Activated T-helper 2 cell treated with anti-CD3 and anti-CD28 coated beads, Interferon-gamma antibody, Interleukin-2, Interleukin-4, amounts not matched to agents 10 μg/mL and 5 μg/mL and 100 μg/mL, durations not matched to agents 14 hours and 24 hours and 36 hours (primary cell): ENCODE data around the gene FGFRL1. TPM values are rescaled to one million over a fixed set of nuclear protein-coding genes. Genes with fewer than 3 reads are reported as not detected.
A peak's percentile ranks its signal among the peaks of the same experiment; 100 is the strongest.
"Not testable (repeated sequence)": the region's sequence is repeated elsewhere in the genome, so short reads cannot be mapped to it uniquely, and the experiment has no call there.

Experiments used
- DNase-seq: peaks from one replicate; pipeline ENCODE4 v3.0.0; 2021; ENCODE audit warnings: low spot score
- H3K27ac Mint-ChIP-seq: one replicate; pipeline ENCODE4 v1.8.0; 2021; ENCODE audit warnings: mixed read lengths
- H3K27me3 Mint-ChIP-seq: one replicate; pipeline ENCODE4 v1.8.0; 2021; ENCODE audit warnings: low read depth, mixed read lengths
- H3K36me3 Mint-ChIP-seq: one replicate; pipeline ENCODE4 v1.8.0; 2021; ENCODE audit warnings: low read depth, mixed read lengths
- H3K4me1 Mint-ChIP-seq: one replicate; pipeline ENCODE4 v1.8.0; 2021; ENCODE audit warnings: low read depth, mixed read lengths
- H3K4me3 Mint-ChIP-seq: one replicate; pipeline ENCODE4 v1.8.0; 2021; ENCODE audit warnings: low read depth, mild to moderate bottlenecking, moderate library complexity, mixed read lengths
- H3K9me3 Mint-ChIP-seq: one replicate; pipeline ENCODE4 v1.8.0; 2021; ENCODE audit warnings: mixed read lengths
- intact Hi-C: fragments of 100-400 bp; cut with micrococcal nuclease; formaldehyde crosslinking; loops from one replicate; pipeline ENCODE4 v1.15.1; 2023
- total RNA-seq: library from RNA; stranded (reverse); gene quantifications from 2 replicates; pipeline ENCODE4 v1.2.3, GENCODE V29; 2022

The FGFRL1 gene
- total RNA-seq, 1 donor from 2014 or later, result 17.5 TPM

DNA sequence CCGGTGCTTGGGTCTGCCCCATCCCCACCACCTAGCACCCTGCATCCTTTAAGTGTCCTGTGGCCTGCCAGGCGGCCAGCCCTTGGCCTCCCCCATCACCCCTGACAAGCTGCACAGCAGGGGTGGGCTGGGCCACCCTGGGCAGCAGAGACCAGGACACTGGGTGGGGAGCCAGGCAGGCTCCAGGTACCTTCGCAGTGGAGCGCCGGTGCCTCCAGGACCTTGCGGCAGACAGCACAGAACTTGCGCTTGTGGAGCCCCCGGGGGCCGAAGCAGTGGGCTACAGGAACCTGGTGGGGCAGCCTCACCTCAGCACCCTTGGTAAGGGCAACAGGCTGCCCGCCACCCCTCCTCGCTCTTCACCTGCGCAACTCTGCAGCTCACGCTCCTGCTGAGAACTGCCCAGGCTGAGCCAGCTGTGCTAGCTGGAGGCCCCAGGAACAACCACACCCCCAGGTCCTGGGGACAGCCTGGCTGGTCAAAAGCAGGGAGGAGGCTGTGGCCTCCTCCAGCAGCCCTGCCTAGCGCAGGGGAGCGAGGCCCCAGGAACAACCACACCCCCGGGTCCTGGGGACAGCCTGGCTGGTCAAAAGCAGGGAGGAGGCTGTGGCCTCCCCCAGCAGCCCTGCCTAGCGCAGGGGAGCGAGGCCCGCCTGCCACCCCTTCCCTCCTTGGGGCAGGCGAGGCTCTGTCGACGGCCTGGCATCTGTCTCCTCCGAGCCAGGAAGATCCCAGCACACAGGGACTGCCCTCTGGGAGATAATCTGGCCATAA lies 42.6 kb upstream of the FGFRL1 start:
- DNase-seq, result no peak
- Mint-ChIP-seq H3K4me3 (no peak overlapping the region), H3K9me3 (no peaks in the 10 kb centered on the region), H3K27me3 (no peaks in the 10 kb centered on the region), H3K36me3 (no peaks in the 10 kb centered on the region), H3K27ac (no peak overlapping the region), H3K4me1 (no peaks in the 10 kb centered on the region)
- intact Hi-C loops, result no loop called here

DNA sequence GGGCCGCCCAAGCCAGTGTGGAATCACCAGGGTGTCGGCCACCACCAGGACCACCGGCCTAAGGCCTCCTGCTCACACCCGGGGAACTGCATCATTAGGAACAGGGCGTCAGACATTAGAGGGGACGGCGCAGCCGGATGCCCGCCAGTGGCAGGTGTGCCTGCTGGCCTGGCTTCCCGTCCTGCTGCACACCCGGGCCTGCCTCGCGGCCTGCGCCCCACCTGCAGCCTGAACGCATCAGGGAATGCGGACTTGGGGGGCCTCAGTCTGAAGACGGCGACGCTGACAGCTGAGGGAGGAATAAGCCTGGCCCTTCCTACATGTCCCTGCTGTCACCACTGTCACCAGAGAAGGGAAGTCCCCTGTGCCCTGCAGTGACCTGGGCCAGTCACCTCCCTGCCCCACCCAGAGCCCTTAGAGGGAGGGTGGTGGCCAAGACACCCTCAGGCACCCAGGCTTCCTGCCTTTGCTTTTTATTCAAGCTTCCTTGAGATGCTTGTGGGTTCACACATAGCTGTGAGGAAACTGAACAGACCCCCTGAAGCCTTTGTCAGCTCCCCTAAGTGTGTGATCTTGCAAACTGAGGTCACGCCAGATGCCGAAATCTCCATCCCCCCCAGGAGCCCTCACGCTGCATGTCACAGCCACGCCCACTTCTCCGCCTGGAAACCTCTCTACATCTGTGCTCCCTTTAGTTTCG lies 41.2 kb upstream of the FGFRL1 start:
- no peaks in the 10 kb centered on the region for H3K27me3 Mint-ChIP-seq
- no peak overlapping the region for H3K4me3 Mint-ChIP-seq
- intact Hi-C loops, result no loop called here
- no peaks in the 10 kb centered on the region for H3K4me1 Mint-ChIP-seq
- DNase-seq, result no peak
- H3K36me3 Mint-ChIP-seq, result no peaks in the 10 kb centered on the region
- no peaks in the 10 kb centered on the region for H3K9me3 Mint-ChIP-seq
- no peak overlapping the region for H3K27ac Mint-ChIP-seq

DNA sequence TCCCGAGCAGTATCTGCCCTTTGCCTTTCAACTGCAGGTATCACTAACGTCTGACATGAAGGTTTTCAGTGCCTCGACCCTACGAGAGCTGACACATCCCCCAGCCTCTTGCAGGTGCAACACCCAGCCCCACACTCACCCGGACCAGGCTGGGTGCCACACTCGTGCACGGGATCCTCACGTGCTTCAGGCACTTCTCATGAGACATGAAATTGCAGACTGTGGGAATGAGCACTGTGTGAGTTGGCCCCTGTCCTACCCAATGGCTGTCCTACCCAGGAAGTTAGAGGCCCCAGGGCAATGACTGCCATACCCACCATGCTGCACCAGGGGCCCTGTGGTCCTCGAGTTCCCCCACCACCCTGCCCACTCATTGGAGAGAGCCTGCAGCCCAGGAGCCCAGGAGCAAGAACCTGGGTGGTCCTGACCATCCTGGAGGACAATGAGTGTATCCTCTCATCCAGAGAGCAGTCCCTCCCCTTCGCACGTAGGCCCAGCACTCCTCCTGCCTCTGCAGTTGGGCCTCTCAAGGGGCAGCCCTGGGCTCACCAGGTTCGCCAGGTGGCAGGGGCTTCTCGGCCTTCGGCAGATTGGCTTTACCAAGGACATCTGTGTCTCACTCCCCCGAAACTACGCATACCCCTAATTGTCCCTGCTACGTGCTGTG lies 40.4 kb upstream of the FGFRL1 start:
- Mint-ChIP-seq H3K36me3 (no peaks in the 10 kb centered on the region), H3K27me3 (no peaks in the 10 kb centered on the region), H3K4me3 (peak overlapping the region; percentile 33), H3K27ac (no peak overlapping the region), H3K4me1 (no peaks in the 10 kb centered on the region), H3K9me3 (no peaks in the 10 kb centered on the region)
- intact Hi-C loops, result no loop called here
- no peak for DNase-seq

DNA sequence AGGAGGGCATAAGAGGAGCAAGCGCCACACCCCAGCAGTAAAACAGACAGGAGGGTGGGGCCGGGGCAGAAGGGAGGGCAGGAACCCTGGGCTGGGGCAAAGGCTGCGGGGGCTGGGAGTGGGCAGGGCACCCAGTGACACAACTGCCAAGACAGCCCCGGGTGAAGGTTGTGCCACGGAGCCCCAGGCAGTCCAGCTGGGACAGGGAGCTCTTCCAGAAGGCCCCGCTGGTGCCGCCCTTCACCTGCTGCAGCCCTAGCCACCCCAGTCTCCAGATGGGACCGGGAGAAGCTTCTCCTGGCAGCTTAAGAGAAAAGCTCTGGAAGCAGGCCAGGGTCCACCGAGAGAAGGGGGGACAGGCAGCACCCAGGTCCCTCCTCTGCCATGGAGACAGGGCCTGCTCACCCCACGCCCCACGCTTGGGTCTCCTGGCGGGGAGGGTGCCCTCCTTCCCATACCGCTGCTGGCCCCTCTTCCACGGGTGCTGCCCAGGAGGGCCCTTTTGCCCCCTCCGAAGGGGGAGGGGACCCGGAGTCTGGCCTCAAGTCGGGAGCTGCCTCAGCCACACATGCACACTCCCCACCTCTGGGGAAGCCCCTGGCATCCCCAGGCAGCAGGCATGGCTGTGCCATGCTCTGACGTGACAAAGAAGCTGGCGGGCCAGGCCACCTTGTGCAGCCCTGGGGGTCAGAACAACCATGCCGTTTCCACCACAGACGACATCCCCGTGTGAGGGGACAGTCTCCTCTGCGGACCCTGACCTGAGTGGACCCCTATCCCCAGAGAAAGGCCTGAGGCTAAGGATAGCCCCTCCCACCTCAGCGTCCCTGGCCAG lies 39.5 kb upstream of the FGFRL1 start:
- no peaks in the 10 kb centered on the region for H3K36me3 Mint-ChIP-seq
- no peaks in the 10 kb centered on the region for H3K4me1 Mint-ChIP-seq
- H3K4me3 Mint-ChIP-seq, result peak overlapping the region; percentile 33
- H3K9me3 Mint-ChIP-seq, result no peaks in the 10 kb centered on the region
- H3K27ac Mint-ChIP-seq, result no peak overlapping the region
- DNase-seq, result no peak
- intact Hi-C loops, result loop anchor here (2.0 kb wide), 2 partner anchors 39 kb away; partner anchors contain the start of genes FGFRL1, GAK and TMEM175
- H3K27me3 Mint-ChIP-seq, result no peaks in the 10 kb centered on the region

DNA sequence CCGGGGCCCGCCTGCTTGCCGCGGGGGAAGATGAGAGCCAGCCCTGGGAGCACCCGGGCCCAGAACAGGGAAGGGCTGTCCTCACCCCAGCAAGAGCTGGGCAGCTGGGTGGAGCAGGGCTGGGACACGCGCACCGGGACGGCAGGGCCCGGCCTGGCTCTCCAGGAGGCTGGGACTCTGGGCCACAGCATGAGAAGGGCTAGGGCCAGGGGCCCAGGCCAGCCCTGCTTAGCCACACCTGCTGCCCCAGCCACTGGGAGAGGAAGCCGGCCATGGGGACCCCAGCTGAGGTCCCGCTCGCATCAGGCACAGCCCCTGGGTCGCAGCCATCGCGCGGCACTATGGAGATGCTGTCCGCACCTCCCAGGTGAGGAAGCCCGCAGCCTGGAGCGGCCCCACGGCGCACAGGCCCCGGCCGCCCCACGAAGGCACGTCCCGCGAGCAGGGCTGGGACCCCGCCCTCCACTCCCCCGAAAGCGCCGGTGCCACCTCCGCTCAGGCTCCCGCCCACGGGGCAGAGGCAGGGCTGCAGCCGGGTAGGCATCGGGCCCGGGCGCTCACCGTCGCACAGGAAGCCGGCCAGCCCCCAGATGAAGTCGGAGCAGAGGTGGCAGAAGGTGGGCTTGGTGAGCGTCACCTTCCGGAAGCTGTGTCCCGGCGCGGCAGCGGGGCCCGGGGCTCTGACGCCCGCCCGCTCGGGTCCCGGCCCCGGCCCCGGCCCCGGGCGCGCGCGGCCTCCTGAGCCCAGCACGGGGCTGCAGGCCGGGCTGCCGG lies 38.6 kb upstream of the FGFRL1 start:
- peak; percentile 42 for DNase-seq
- no peaks in the 10 kb centered on the region for H3K4me1 Mint-ChIP-seq
- no peaks in the 10 kb centered on the region for H3K9me3 Mint-ChIP-seq
- H3K27ac Mint-ChIP-seq, result no peak overlapping the region
- no peaks in the 10 kb centered on the region for H3K27me3 Mint-ChIP-seq
- H3K36me3 Mint-ChIP-seq, result no peaks in the 10 kb centered on the region
- H3K4me3 Mint-ChIP-seq, result peak overlapping the region; percentile 52
- intact Hi-C loops, result loop anchor here (1.0 to 2.0 kb wide), 4 partner anchors 12 to 94 kb away; partner anchors contain the start of genes FGFRL1, GAK and TMEM175

DNA sequence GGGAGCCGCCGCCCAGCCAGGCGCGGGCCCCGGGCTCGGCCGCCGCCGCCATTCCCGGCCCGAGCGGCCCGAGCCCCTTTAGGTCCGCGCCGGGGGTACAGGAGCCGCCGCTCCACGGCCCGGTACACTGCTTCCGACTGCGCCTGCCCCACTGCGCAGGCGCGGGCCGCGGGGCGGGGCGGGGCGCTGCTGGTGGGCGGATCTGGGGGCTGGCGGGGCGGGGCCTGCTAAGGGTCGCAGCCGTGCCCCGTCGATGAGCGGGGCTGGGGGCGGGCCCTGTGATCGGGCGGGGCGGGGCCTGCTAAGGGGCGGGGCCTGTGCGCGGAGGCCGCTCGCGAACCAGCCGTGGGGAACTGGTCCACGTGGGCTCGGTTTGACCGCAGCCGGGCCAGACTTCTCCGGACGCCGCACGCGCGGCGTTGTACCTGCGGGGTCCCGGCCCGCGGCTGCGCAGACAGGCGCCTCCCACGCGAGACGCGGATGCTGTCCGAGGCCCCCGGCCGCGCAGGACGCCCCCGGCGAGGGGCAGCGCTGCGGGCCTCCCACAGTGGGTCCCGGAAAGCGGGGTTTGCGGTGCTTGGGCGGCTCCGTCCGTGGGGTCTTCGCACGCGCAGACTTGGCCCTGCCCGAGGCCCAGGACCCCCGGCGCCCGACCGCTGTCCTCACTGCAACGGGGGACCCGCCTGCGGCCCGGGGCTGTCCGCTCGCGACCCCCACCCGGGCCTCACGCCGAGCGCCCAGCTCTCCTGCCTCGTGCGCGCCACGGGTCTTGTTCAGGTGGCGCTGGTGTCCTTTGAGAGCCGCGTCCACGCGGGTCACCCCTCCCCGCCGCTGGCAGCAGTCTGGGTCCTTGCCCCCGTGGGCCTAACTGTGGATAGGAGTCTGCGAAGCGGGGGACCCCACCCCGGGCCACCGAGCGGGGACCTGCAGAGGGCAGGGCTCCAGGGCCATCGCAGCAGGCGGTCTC lies 37.7 kb upstream of the FGFRL1 start, which contains the start of gene DGKQ:
TSS of gene DGKQ (minus strand) at position 139 of the 967 bp plus-strand sequence. CDS start at position 52, 87 bp downstream.
- Mint-ChIP-seq H3K27ac (no peak within 1 kb of the TSS), H3K4me1 (no peaks in the 10 kb centered on the region), H3K36me3 (no peaks in the 10 kb centered on the region), H3K4me3 (peak within 1 kb of the TSS; percentile 52), H3K27me3 (no peaks in the 10 kb centered on the region), H3K9me3 (no peaks in the 10 kb centered on the region)
- peak; percentile 79 for DNase-seq
- intact Hi-C loops, result loop anchor here (1.0 to 2.0 kb wide), 4 partner anchors 12 to 94 kb away; partner anchors contain the start of genes FGFRL1, GAK and TMEM175

DNA sequence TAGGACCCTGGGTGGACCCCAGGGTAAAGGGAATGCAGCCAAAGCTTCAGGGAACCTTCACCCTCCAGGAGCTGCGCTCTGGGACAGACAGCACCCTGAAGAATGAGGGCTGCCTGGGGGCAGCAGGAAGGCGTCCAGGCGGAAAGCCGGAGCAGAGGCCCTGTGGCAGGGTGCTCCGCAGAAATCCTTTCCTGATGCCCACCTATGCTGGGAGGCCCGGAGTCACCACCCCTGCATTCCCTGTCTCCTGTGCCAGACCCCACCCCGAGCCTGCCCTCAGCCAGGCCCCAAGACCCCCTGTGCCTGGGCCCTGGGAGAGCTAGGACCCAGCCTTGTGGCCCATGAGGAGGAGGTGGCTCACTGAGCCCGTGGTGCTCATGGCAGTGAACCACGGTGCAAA lies 36.8 kb upstream of the FGFRL1 start:
- H3K4me3 Mint-ChIP-seq, result no peak overlapping the region
- no peaks in the 10 kb centered on the region for H3K4me1 Mint-ChIP-seq
- no peaks in the 10 kb centered on the region for H3K9me3 Mint-ChIP-seq
- no peak for DNase-seq
- no peaks in the 10 kb centered on the region for H3K36me3 Mint-ChIP-seq
- no peaks in the 10 kb centered on the region for H3K27me3 Mint-ChIP-seq
- intact Hi-C loops, result no loop called here
- H3K27ac Mint-ChIP-seq, result no peak overlapping the region

DNA sequence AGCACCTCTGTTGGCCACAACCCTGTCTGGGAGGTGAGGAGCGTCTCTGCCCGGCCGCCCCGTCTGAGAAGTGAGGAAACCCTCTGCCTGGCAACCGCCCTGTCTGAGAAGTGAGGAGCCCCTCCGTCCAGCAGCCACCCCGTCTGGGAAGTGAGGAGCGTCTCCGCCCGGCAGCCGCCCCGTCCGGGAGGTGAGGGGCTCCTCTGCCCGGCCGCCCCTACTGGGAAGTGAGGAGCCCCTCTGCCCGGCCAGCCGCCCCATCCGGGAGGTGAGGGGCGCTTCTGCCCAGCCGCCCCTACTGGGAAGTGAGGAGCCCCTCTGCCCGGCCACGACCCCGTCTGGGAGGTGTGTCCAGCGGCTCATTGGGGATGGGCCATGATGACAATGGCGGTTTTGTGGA lies 35.4 kb upstream of the FGFRL1 start:
- H3K27me3 Mint-ChIP-seq, H3K36me3 Mint-ChIP-seq, intact Hi-C loops, H3K9me3 Mint-ChIP-seq, DNase-seq, H3K4me1 Mint-ChIP-seq, H3K4me3 Mint-ChIP-seq, H3K27ac Mint-ChIP-seq: not testable (repeated sequence)

DNA sequence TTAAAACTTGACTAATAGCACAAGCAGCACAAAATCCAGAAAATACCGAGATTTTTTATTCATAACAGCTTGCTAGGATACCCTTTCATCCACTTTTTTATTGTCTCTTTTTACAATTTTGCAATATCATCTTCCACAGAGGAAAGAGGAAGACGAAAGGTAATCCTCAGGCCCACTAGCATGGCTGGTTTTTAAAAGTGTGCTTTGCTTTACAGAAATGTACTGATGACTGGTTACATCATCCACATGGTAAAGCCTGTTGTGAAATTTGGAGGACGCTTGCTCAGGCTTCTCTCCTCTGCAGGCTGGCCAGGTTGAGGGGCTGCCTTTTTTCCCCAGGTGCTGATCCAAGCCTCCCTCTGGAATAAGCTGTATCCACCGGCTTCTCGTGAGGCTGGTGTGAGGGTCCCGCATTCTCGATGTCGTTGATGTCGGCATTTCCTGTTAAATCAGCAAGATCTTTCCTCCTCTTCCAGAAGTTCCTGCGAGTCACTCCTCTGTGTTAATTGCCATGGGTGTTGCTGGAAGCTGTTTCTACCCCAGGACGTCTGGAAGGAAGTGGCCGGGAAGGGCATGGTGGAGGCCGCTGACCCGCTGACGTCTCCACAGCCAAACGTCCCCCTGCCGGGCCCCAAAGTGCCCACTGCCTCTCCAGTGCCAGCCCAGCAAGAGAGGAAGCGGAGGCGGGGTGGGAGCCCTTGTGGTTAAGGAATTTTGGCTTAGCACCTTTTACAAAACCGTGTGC lies 32.3 kb upstream of the FGFRL1 start:
- intact Hi-C loops, result no loop called here
- Mint-ChIP-seq H3K36me3 (no peaks in the 10 kb centered on the region), H3K27ac (no peak overlapping the region), H3K9me3 (no peaks in the 10 kb centered on the region), H3K4me3 (no peak overlapping the region), H3K27me3 (no peaks in the 10 kb centered on the region), H3K4me1 (no peaks in the 10 kb centered on the region)
- DNase-seq, result no peak

DNA sequence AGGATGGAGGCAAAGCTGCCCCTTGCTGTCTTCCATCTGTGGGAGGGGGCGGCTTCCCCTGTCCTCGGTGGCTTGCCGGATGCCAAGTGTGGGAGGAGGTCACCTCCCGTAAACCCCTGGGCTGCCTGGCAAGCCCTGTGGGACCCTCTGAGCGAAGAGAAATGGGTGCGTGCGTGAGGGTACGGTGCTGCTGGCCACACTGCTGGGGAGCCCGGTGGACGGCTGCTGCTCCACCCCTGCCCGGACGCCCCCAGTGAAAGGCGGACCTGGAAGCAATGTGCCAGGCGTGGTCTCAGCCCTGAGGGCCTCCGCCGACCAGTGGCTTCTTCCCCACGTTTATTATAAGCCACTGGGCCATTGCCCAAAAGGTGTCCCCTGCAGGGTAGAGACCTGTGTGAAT lies 29.1 kb upstream of the FGFRL1 start:
- no peaks in the 10 kb centered on the region for H3K36me3 Mint-ChIP-seq
- H3K27me3 Mint-ChIP-seq, result no peaks in the 10 kb centered on the region
- intact Hi-C loops, result no loop called here
- no peak for DNase-seq
- no peak overlapping the region for H3K27ac Mint-ChIP-seq
- H3K9me3 Mint-ChIP-seq, result no peaks in the 10 kb centered on the region
- peaks cover 15% of the 10 kb centered on the region for H3K4me1 Mint-ChIP-seq
- H3K4me3 Mint-ChIP-seq, result no peak overlapping the region
